ENCODE data around the gene PNO1. TPM values are rescaled to one million over a fixed set of nuclear protein-coding genes. Genes with fewer than 3 reads are reported as not detected.
A peak's percentile ranks its signal among the peaks of the same experiment; 100 is the strongest.
"Not testable (repeated sequence)": the region's sequence is repeated elsewhere in the genome, so short reads cannot be mapped to it uniquely, and the experiment has no call there.

Gene PNO1
- total RNA-seq, 1 experiment from 2014 or later, result 31.7 TPM

- no peak for DNase-seq (ENCODE audit: low read depth)
Measured at GRCh38 chr2:68157002-68157401, 686 bp upstream of the PNO1 start.

GRCh38 chr2:68158134-68158447 is 403 bp downstream of the PNO1 start:
- no peak for DNase-seq (ENCODE audit: low read depth)

GRCh38 chr2:68163641-68164040 is 6.0 kb downstream of the PNO1 start:
- no peak for DNase-seq (ENCODE audit: low read depth)

- DNase-seq (ENCODE audit: low read depth), result no peak
Measured at GRCh38 chr2:68167186-68167585, 9.5 kb downstream of the PNO1 start.

GRCh38 chr2:68169308-68169707 is 11.6 kb downstream of the PNO1 start:
- DNase-seq (ENCODE audit: low read depth), result no peak

- DNase-seq (ENCODE audit: low read depth), result no peak
Measured at GRCh38 chr2:68171146-68171545, 13.5 kb downstream of the PNO1 start.

GRCh38 chr2:68171684-68172083 is 14.0 kb downstream of the PNO1 start:
- no peak for DNase-seq (ENCODE audit: low read depth)

- no peak for DNase-seq (ENCODE audit: low read depth)
Measured at GRCh38 chr2:68172521-68172920, 14.8 kb downstream of the PNO1 start.

GRCh38 chr2:68172990-68173700 is 15.5 kb downstream of the PNO1 start:
- no peak for DNase-seq (ENCODE audit: low read depth)

GRCh38 chr2:68175210-68175609 is 17.5 kb downstream of the PNO1 start:
- not testable (repeated sequence) for DNase-seq (ENCODE audit: low read depth)

GRCh38 chr2:68176657-68177056 is 19.0 kb downstream of the PNO1 start:
- no peak for DNase-seq (ENCODE audit: low read depth)

- DNase-seq (ENCODE audit: low read depth), result no peak
Measured at GRCh38 chr2:68177541-68177940, 19.9 kb downstream of the PNO1 start.

- DNase-seq (ENCODE audit: low read depth), result no peak
Measured at GRCh38 chr2:68178432-68178831, 20.7 kb downstream of the PNO1 start.

GRCh38 chr2:68178954-68179627 is 21.4 kb downstream of the PNO1 start:
- DNase-seq (ENCODE audit: low read depth), result no peak

GRCh38 chr2:68182902-68183301 is 25.2 kb downstream of the PNO1 start:
- no peak for DNase-seq (ENCODE audit: low read depth)

GRCh38 chr2:68185541-68186164 is 28.0 kb downstream of the PNO1 start:
- DNase-seq (ENCODE audit: low read depth), result peak; percentile 49

- no peak for DNase-seq (ENCODE audit: low read depth)
Measured at GRCh38 chr2:68187329-68187728, 29.6 kb downstream of the PNO1 start.

- no peak for DNase-seq (ENCODE audit: low read depth)
Measured at GRCh38 chr2:68188831-68189230, 31.1 kb downstream of the PNO1 start.

GRCh38 chr2:68189991-68190784 is 32.5 kb downstream of the PNO1 start:
- DNase-seq (ENCODE audit: low read depth), result no peak

- DNase-seq (ENCODE audit: low read depth), result peak; percentile 83
Measured at GRCh38 chr2:68190991-68191731, 33.5 kb downstream of the PNO1 start.

- DNase-seq (ENCODE audit: low read depth), result no peak
Measured at GRCh38 chr2:68193144-68193543, 35.5 kb downstream of the PNO1 start.
